Gastroesophageal sphincter (tissue), 2 donors: ENCODE results near the gene VPS8.

Experiments
- EP300 ChIP-seq: sonication (generic); formaldehyde crosslinking; IDR thresholded peaks from one replicate; pipeline ENCODE4 v1.6.1; 2017; ENCODE audit warnings: antibody characterized with exemption, mild to moderate bottlenecking
- POLR2A ChIP-seq, 2 donors: fragments of 450-650 bp; IDR thresholded peaks; one replicate each; pipeline ENCODE4 v1.6.1; 2017; ENCODE audit warnings: antibody characterized with exemption in 2 of 2, mild to moderate bottlenecking in 2 of 2, moderate library complexity in 1 of 2
- POLR2AphosphoS5 ChIP-seq: sonication (generic); formaldehyde crosslinking; IDR thresholded peaks from one replicate; pipeline ENCODE4 v1.6.1; 2017; ENCODE audit warnings: antibody characterized with exemption

DNA sequence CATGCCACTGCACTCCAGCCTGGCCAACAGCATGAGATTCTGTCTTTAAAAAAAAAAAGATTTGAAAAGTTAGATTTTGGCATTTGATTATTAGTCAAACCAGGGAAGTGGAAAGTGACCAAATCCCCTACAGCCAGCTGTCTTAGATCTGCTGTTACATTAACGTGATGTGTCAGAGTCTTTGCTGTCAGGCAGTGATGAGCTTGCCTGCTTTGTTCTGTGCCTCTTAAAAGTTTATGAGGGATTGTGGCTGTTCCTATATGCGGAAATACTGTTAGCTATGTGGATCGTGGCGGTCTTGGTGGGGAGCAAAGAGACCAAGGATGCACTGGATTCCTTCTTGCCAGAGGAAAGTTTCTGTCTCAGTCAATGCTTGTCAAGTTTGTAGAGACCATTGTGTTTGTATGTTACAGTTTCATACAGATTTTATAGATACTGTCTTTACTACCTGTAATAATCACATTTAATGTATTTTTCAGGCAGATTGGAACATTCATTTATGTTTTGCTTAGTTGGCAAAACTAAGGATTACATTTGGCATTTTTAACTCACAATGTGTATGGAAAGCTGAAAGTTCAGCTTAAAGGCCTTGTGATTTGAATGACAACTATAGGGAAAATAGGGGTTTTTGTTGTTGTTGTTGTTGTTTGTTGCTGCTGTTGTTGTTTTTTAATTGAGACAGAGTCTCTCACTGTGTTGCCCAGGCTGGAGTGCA, 137.4 kb downstream of the VPS8 start:
- no peak for TF ChIP-seq EP300
- TF ChIP-seq POLR2A (IDR thresholded peaks at IDR 0.05) = no peak
- no peak for TF ChIP-seq POLR2AphosphoS5
